ENCODE measurements around the gene CFAP90. TPM values are rescaled to one million over a fixed set of nuclear protein-coding genes. Genes with fewer than 3 reads are reported as not detected.

CFAP90 gene
- total and polyA plus RNA-seq, 2 donors (not counting 3 experiments of a cell fraction or from before 2014, with no cell fraction given), result 0.07 TPM; not detected in 1

GRCh38 chr5:7869474-7870136, 18.7 kb upstream of the CFAP90 start:
- peak; percentile 24 for FAIRE-seq
- dilution Hi-C loops (cut with MboI; ENCODE audit: extremely low pct_ligation_motif_present, low sequenced_read_pairs), result no loop called here
- peaks cover 18% of the 10 kb centered on the region for H3K4me1 ChIP-seq (ENCODE audit: control insufficient read depth, extremely low read depth, insufficient read depth, low read length)
- TF ChIP-seq EZH2 (IDR thresholded peaks at IDR 0.05; ENCODE audit: borderline replicate concordance, low read depth, low read length, severe bottlenecking), result no peak
- no peak for TF ChIP-seq CTCF (IDR thresholded peaks at IDR 0.05; ENCODE audit: extremely low read depth in 1 of 2, insufficient read depth in 1 of 2, low read depth in 1 of 2, low read length in 2 of 2)
- no peak for TF ChIP-seq MYC (IDR thresholded peaks at IDR 0.05; ENCODE audit: low read depth, low read length)
- no peak for TF ChIP-seq MAX (IDR thresholded peaks at IDR 0.05; ENCODE audit: insufficient read depth, insufficient read length)
- TF ChIP-seq POLR2AphosphoS5 (IDR thresholded peaks at IDR 0.05; ENCODE audit: insufficient read depth, low read depth, low read length), result no peak
- TF ChIP-seq POLR2A (IDR thresholded peaks at IDR 0.05; ENCODE audit: low read depth, low read length), result no peak
- TF ChIP-seq FOS (IDR thresholded peaks at IDR 0.05; ENCODE audit: borderline replicate concordance, insufficient read depth, low read length), result no peak
- TF ChIP-seq JUN (IDR thresholded peaks at IDR 0.05; ENCODE audit: borderline replicate concordance, insufficient read depth, insufficient read length, low read depth), result no peak
- no peak for TF ChIP-seq GATA2 (IDR thresholded peaks at IDR 0.05; ENCODE audit: insufficient read depth, insufficient read length, low read depth, low read length)
- peak overlapping the region; percentile 75 for H3K9ac ChIP-seq (replicated peaks; ENCODE audit: extremely low read depth, insufficient read depth, low read length)
- ChIA-PET CTCF (interaction anchor here (1.0 to 1.9 kb wide), 3 partner anchors 11 to 18 kb away, joined by 3 to 13 read pairs (median 8); no protein-coding TSS in a partner anchor), POLR2A (interaction anchor here (1.7 kb wide), 1 partner anchor 18 kb away, joined by 3 read pairs; no protein-coding TSS in a partner anchor)
- no peaks in the 10 kb centered on the region for H3K9me3 ChIP-seq (replicated peaks; ENCODE audit: control insufficient read depth, insufficient read depth, low read length)
- no peaks in the 10 kb centered on the region for H3K9me1 ChIP-seq (replicated peaks; ENCODE audit: control insufficient read depth, extremely low read depth, insufficient read depth, low read length)
- H3K36me3 ChIP-seq (ENCODE audit: control insufficient read depth in 2 of 2, extremely low read depth in 1 of 2, insufficient read depth in 2 of 2, low read length in 2 of 2), result no peaks in the 10 kb centered on the region
- H3K27me3 ChIP-seq (ENCODE audit: control insufficient read depth in 2 of 2, insufficient read depth in 2 of 2, low read length in 2 of 2), result no peaks in the 10 kb centered on the region
- H4K20me1 ChIP-seq (replicated peaks; ENCODE audit: control insufficient read depth, extremely low read depth, insufficient read depth, low read length), result no peaks in the 10 kb centered on the region
- H2AFZ ChIP-seq (ENCODE audit: low read depth, low read length), result peak overlapping the region; percentile 77
- peak; percentile 30 for DNase-seq (ENCODE audit: low read depth, low spot score)
- H3K4me3 ChIP-seq (replicated peaks in 1 of 3; ENCODE audit: insufficient read depth in 1 of 3, low read depth in 1 of 3, low read length in 3 of 3), result peak overlapping the region; percentile 83 to 100 (median 93)
- H3K27ac ChIP-seq (ENCODE audit: insufficient read depth, low read depth, low read length), result peak overlapping the region; percentile 44
- intact Hi-C loops (cut with micrococcal nuclease), result no loop called here
- H3K4me2 ChIP-seq (ENCODE audit: insufficient read depth, low read length), result peak overlapping the region; percentile 64
- peaks cover 71% of the 10 kb centered on the region for H3K79me2 ChIP-seq (ENCODE audit: control insufficient read depth, insufficient read depth, low read length)
- no TSS peak for BruUV-seq (replicated peaks)

Data from endothelial cell of umbilical vein (primary cell).